Measurements from ENCODE around the gene GNAL. TPM values are rescaled to one million over a fixed set of nuclear protein-coding genes. Genes with fewer than 3 reads are reported as not detected.

The GNAL gene
- total and polyA plus RNA-seq, 7 donors, result 0.90 to 30.8 (median 5.5) TPM

GRCh38 chr18:11729556-11729955, 40.5 kb downstream of the GNAL start:
- intact Hi-C loops (cut with DNase I), result no loop called here
- no peak for TF ChIP-seq CTCF (IDR thresholded peaks at IDR 0.05)
- Histone ChIP-seq H3K36me3 (ENCODE audit: insufficient read depth in 1 of 2, low read depth in 1 of 2) (no peaks in the 10 kb centered on the region), H3K27ac (no peak overlapping the region), H3K9me3 (no peaks in the 10 kb centered on the region), H3K4me3 (no peak overlapping the region), H3K4me1 (no peaks in the 10 kb centered on the region), H3K27me3 (ENCODE audit: insufficient read depth in 3 of 3, low read length in 2 of 3) (no peaks in the 10 kb centered on the region)
- WGBS, 3 donors, result 73 to 77% (median 77%) methylated on average over 6 of the region's 6 CpGs
- no peak for ATAC-seq
- no peak for DNase-seq

- peak; percentile 93 for TF ChIP-seq CTCF (IDR thresholded peaks at IDR 0.05)
- Histone ChIP-seq H3K4me1 (no peaks in the 10 kb centered on the region), H3K27me3 (ENCODE audit: insufficient read depth in 3 of 3, low read length in 2 of 3) (no peaks in the 10 kb centered on the region), H3K9me3 (no peaks in the 10 kb centered on the region), H3K36me3 (ENCODE audit: insufficient read depth in 1 of 2, low read depth in 1 of 2) (no peaks in the 10 kb centered on the region), H3K27ac (no peak overlapping the region), H3K4me3 (peak overlapping the region; percentile 55)
- 11 to 13% (median 13%) methylated on average over 15 to 17 of the region's 17 CpGs for WGBS, 3 donors
- ATAC-seq, result peak; percentile 96 to 99 (median 98)
- intact Hi-C loops (cut with DNase I), result loop anchor here (1.0 to 10.0 kb wide), 4 partner anchors 139 to 312 kb away; no protein-coding TSS in a partner anchor
- peak; percentile 82 to 90 for DNase-seq
These were observed 44.0 kb downstream of the GNAL start for GRCh38 chr18:11733031-11733430.

GRCh38 chr18:11736656-11737055, 47.6 kb downstream of the GNAL start:
- Histone ChIP-seq H3K36me3 (ENCODE audit: insufficient read depth in 1 of 2, low read depth in 1 of 2) (no peaks in the 10 kb centered on the region), H3K27me3 (ENCODE audit: insufficient read depth in 3 of 3, low read length in 2 of 3) (no peaks in the 10 kb centered on the region), H3K27ac (no peak overlapping the region), H3K4me3 (no peak overlapping the region), H3K9me3 (no peaks in the 10 kb centered on the region), H3K4me1 (no peaks in the 10 kb centered on the region)
- ATAC-seq (no peak), DNase-seq (no peak)
- intact Hi-C loops (cut with DNase I), result loop anchor here in 1 of 2 donors (10.0 kb wide), 1 partner anchor 308 kb away; no protein-coding TSS in a partner anchor
- 71 to 81% (median 79%) methylated on average over 1 of the region's 1 CpG for WGBS, 3 donors
- TF ChIP-seq CTCF (IDR thresholded peaks at IDR 0.05), result no peak

DNA sequence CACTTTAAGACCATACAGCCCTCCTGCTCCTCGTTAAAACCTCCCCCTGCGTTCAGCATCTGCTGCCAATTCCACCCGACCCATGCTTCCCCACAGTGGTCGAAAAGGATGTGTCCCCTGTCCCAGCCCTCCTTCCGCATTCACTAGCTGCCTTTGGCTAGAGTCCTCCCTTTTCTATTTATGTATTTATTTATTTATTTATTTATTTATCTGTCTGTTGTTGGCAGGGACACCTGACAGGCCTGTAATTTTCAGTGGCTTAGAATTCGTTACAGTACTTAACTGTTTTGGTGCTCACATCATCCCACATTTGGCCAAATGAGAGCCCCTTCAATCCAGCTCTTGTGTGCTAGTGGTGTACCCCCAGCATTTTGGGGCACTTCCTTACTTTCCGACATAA, 50.8 kb downstream of the GNAL start:
- Histone ChIP-seq H3K27ac (no peak overlapping the region), H3K4me3 (no peak overlapping the region), H3K9me3 (no peaks in the 10 kb centered on the region), H3K4me1 (no peaks in the 10 kb centered on the region), H3K36me3 (ENCODE audit: insufficient read depth in 1 of 2, low read depth in 1 of 2) (no peaks in the 10 kb centered on the region), H3K27me3 (ENCODE audit: insufficient read depth in 3 of 3, low read length in 2 of 3) (peaks cover 0 to 7% (median 0%) of the 10 kb centered on the region in 3 donors)
- intact Hi-C loops (cut with DNase I), result loop anchor here in 1 of 2 donors (10.0 kb wide), 1 partner anchor 305 kb away; no protein-coding TSS in a partner anchor
- DNase-seq, result no peak
- WGBS, 3 donors, result 57 to 71% (median 58%) methylated on average over 7 of the region's 7 CpGs
- no peak for ATAC-seq
- no peak for TF ChIP-seq CTCF (IDR thresholded peaks at IDR 0.05)

GRCh38 chr18:11740461-11740860, 51.4 kb downstream of the GNAL start:
- Histone ChIP-seq H3K27ac (no peak overlapping the region), H3K4me3 (no peak overlapping the region), H3K36me3 (ENCODE audit: insufficient read depth in 1 of 2, low read depth in 1 of 2) (no peaks in the 10 kb centered on the region), H3K27me3 (ENCODE audit: insufficient read depth in 3 of 3, low read length in 2 of 3) (peaks cover 0 to 7% (median 0%) of the 10 kb centered on the region in 3 donors), H3K9me3 (no peaks in the 10 kb centered on the region), H3K4me1 (no peaks in the 10 kb centered on the region)
- intact Hi-C loops (cut with DNase I), result no loop called here
- no peak for TF ChIP-seq CTCF (IDR thresholded peaks at IDR 0.05)
- DNase-seq (no peak), ATAC-seq (no peak)
- whole genome bisulfite sequencing, 3 donors, result 67 to 80% (median 74%) methylated on average over 2 of the region's 2 CpGs

Data from psoas muscle (tissue), 8 donors.